Endothelial cell (in vitro differentiated cells): ENCODE results near the gene ANKRD2. TPM values are rescaled to one million over a fixed set of nuclear protein-coding genes. Genes with fewer than 3 reads are reported as not detected.

Source experiments
- DNase-seq: peaks from one replicate; pipeline ENCODE4 v3.0.0; 2021; ENCODE audit warnings: low spot score
- H3K27ac Mint-ChIP-seq: one replicate; pipeline ENCODE4 v1.8.0; 2021; ENCODE audit warnings: mixed read lengths, inconsistent platforms; ENCODE audit not compliant: unreplicated experiment
- H3K27me3 Mint-ChIP-seq: one replicate; pipeline ENCODE4 v1.8.0; 2021; ENCODE audit warnings: mild to moderate bottlenecking, moderate library complexity, mixed read lengths, inconsistent platforms; ENCODE audit not compliant: unreplicated experiment
- H3K36me3 Mint-ChIP-seq: one replicate; pipeline ENCODE4 v1.8.0; 2021; ENCODE audit warnings: mild to moderate bottlenecking, low read depth, mixed read lengths, inconsistent platforms; ENCODE audit not compliant: unreplicated experiment
- H3K4me1 Mint-ChIP-seq: one replicate; pipeline ENCODE4 v1.8.0; 2021; ENCODE audit warnings: mild to moderate bottlenecking, mixed read lengths, inconsistent platforms; ENCODE audit not compliant: unreplicated experiment
- H3K4me3 Mint-ChIP-seq: one replicate; pipeline ENCODE4 v1.8.0; 2021; ENCODE audit warnings: mild to moderate bottlenecking, mixed read lengths, inconsistent platforms; ENCODE audit not compliant: unreplicated experiment
- H3K9me3 Mint-ChIP-seq: one replicate; pipeline ENCODE4 v1.8.0; 2021; ENCODE audit warnings: mixed read lengths, inconsistent platforms; ENCODE audit not compliant: unreplicated experiment
- CTCF ChIP-seq: fragments of 200-600 bp; sonication (generic); IDR thresholded peaks from one replicate; pipeline ENCODE4 v1.5.0; 2021; ENCODE audit warnings: antibody characterized with exemption; ENCODE audit not compliant: unreplicated experiment
- total RNA-seq: library from RNA; stranded (reverse); fragmentation: NEBNext Ultra II Directional; extraction: Animal tissue kit (Norgen Biotek cat#: 25700); gene quantifications from one replicate; pipeline ENCODE4 v1.2.1, GENCODE V29; 2021; ENCODE audit not compliant: unreplicated experiment

ANKRD2 gene
- total RNA-seq, 1 donor from 2014 or later = 0.33 TPM

DNA sequence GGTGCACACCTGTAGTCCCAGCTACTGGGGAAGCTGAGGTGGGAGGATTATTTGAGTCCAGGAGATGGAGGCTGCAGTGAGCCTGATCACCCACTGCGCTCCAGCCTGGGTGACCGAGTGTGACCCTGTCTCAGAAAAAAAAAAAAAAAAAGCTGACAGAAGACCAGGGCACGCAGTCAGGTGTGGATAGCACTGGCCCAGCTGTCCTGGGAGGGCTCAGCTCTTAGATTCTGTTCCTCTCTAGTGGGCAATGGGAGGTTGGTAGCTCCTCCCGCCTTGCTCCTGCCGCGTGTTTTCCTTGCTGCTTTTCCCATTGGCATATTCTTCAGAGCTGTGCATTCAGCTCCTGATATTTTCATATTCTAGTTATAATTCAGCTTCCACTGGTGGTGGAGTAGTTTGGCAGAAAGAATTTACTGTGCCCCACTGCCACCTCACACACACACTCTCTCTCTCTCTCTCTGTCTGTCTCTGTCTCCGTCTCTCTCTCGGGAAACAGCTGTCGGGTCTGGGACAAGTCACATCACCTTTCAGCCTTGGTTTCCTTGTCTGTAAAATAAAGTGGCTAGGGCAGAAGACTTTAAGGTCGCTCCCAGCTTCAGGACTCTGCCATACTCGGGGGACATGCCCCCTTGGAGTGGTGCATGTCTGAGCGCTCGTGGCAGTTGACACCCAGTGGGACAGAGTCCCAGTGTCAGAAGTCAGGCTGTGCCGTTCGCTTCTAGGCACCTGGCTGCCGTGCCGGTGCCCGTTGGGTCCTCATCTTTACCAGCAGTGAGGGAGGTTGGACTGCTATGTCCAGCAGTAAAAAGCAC, 25.9 kb upstream of the ANKRD2 start:
- no peak for DNase-seq
- H3K27ac Mint-ChIP-seq = peak overlapping the region; percentile 28

DNA sequence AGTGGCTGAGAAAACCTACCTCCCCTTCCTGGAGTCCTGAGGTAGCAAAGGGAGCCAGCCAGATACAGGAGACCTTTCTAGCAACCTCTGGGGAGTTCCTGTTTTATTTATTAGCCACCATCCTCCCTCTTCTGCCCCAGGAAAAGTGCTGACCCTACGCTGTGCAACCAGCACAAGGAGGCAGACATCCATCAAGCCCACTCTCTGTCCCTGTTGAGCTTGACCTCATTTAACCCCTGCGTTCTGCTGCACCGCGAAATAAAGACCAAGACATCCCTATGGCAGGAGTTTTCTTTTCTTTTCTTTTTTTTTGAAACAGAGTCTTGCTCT, 25.3 kb upstream of the ANKRD2 start:
- no peak for DNase-seq
- Mint-ChIP-seq H3K36me3 (peaks cover 4% of the 10 kb centered on the region), H3K4me1 (peaks cover 72% of the 10 kb centered on the region), H3K9me3 (no peaks in the 10 kb centered on the region), H3K27me3 (peaks cover 8% of the 10 kb centered on the region), H3K4me3 (no peak overlapping the region), H3K27ac (no peak overlapping the region)
- TF ChIP-seq CTCF = no peak

More for the DNA sequence above, 25.9 kb upstream of the ANKRD2 start:
- TF ChIP-seq CTCF = no peak
- H3K36me3 Mint-ChIP-seq = peaks cover 4% of the 10 kb centered on the region
- peak overlapping the region; percentile 29 for H3K4me3 Mint-ChIP-seq
- peaks cover 10% of the 10 kb centered on the region for H3K27me3 Mint-ChIP-seq
- H3K9me3 Mint-ChIP-seq = no peaks in the 10 kb centered on the region
- H3K4me1 Mint-ChIP-seq = peaks cover 78% of the 10 kb centered on the region

GRCh38 chr10:97547962-97548361, 24.6 kb upstream of the ANKRD2 start:
- TF ChIP-seq CTCF = no peak
- Mint-ChIP-seq H3K4me3 (no peak overlapping the region), H3K36me3 (peaks cover 4% of the 10 kb centered on the region), H3K27ac (peak overlapping the region; percentile 72), H3K27me3 (peaks cover 8% of the 10 kb centered on the region), H3K4me1 (peaks cover 65% of the 10 kb centered on the region), H3K9me3 (no peaks in the 10 kb centered on the region)
- no peak for DNase-seq

- peak overlapping the region; percentile 88 for H3K27ac Mint-ChIP-seq
- H3K36me3 Mint-ChIP-seq = peaks cover 4% of the 10 kb centered on the region
- no peak for DNase-seq
- peaks cover 63% of the 10 kb centered on the region for H3K4me1 Mint-ChIP-seq
- TF ChIP-seq CTCF = no peak
- peaks cover 8% of the 10 kb centered on the region for H3K27me3 Mint-ChIP-seq
- H3K4me3 Mint-ChIP-seq = peak overlapping the region; percentile 23
- no peaks in the 10 kb centered on the region for H3K9me3 Mint-ChIP-seq
These were observed 23.6 kb upstream of the ANKRD2 start for GRCh38 chr10:97548828-97549455.
